Parathyroid adenoma (tissue), 2 donors: ENCODE results near the gene PLEKHA7.

Source experiments
- H2AFZ ChIP-seq: fragments of 300-600 bp; sonication (generic); one replicate; pipeline ENCODE4 v1.7.0; 2017; ENCODE audit warnings: antibody characterized with exemption, mild to moderate bottlenecking
- H3K27ac ChIP-seq: fragments of 300-600 bp; sonication (generic); one replicate; pipeline ENCODE4 v1.7.0; 2017
- H3K27me3 ChIP-seq: fragments of 300-600 bp; sonication (generic); one replicate; pipeline ENCODE4 v1.7.0; 2017; ENCODE audit warnings: low read length; ENCODE audit not compliant: control insufficient read depth, insufficient read depth
- H3K36me3 ChIP-seq: fragments of 300-600 bp; sonication (generic); one replicate; pipeline ENCODE4 v1.7.0; 2017; ENCODE audit warnings: low read length; ENCODE audit not compliant: control insufficient read depth, insufficient read depth
- H3K4me1 ChIP-seq: fragments of 300-600 bp; sonication (generic); one replicate; pipeline ENCODE4 v1.7.0; 2017; ENCODE audit warnings: control low read depth
- H3K4me2 ChIP-seq: fragments of 300-600 bp; sonication (generic); one replicate; pipeline ENCODE4 v1.7.0; 2017; ENCODE audit warnings: low read length
- H3K4me3 ChIP-seq: fragments of 300-600 bp; sonication (generic); one replicate; pipeline ENCODE4 v1.7.0; 2017; ENCODE audit warnings: low read depth, low read length
- H3K79me2 ChIP-seq: fragments of 300-600 bp; sonication (generic); one replicate; pipeline ENCODE4 v1.7.0; 2017; ENCODE audit warnings: control low read depth
- H3K9ac ChIP-seq: fragments of 300-600 bp; sonication (generic); one replicate; pipeline ENCODE4 v1.7.0; 2017; ENCODE audit warnings: mild to moderate bottlenecking
- H3K9me3 ChIP-seq: fragments of 300-600 bp; sonication (generic); one replicate; pipeline ENCODE4 v1.7.0; 2017; ENCODE audit warnings: low read length; ENCODE audit not compliant: control insufficient read depth
- TF ChIP-seq, protein P1 (sequence below): fragments of 300-600 bp; sonication (generic); IDR thresholded peaks from one replicate; pipeline ENCODE4 v1.7.0; 2017; ENCODE audit warnings: antibody characterized with exemption, mild to moderate bottlenecking
- donor health status: primary hyperparathyroidism.

Gene PLEKHA7

GRCh38 chr11:16769386-16769785 lies 244.8 kb downstream of the PLEKHA7 start:
- Histone ChIP-seq H3K9me3 (no peaks in the 10 kb centered on the region), H3K9ac (no peak overlapping the region), H3K4me1 (no peaks in the 10 kb centered on the region), H3K27me3 (no peaks in the 10 kb centered on the region), H3K4me2 (no peak overlapping the region), H3K27ac (no peak overlapping the region), H3K79me2 (no peaks in the 10 kb centered on the region), H2AFZ (no peak overlapping the region), H3K4me3 (no peak overlapping the region), H3K36me3 (no peaks in the 10 kb centered on the region)
- TF ChIP-seq, protein P1, sequence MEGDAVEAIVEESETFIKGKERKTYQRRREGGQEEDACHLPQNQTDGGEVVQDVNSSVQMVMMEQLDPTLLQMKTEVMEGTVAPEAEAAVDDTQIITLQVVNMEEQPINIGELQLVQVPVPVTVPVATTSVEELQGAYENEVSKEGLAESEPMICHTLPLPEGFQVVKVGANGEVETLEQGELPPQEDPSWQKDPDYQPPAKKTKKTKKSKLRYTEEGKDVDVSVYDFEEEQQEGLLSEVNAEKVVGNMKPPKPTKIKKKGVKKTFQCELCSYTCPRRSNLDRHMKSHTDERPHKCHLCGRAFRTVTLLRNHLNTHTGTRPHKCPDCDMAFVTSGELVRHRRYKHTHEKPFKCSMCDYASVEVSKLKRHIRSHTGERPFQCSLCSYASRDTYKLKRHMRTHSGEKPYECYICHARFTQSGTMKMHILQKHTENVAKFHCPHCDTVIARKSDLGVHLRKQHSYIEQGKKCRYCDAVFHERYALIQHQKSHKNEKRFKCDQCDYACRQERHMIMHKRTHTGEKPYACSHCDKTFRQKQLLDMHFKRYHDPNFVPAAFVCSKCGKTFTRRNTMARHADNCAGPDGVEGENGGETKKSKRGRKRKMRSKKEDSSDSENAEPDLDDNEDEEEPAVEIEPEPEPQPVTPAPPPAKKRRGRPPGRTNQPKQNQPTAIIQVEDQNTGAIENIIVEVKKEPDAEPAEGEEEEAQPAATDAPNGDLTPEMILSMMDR = no peak

DNA sequence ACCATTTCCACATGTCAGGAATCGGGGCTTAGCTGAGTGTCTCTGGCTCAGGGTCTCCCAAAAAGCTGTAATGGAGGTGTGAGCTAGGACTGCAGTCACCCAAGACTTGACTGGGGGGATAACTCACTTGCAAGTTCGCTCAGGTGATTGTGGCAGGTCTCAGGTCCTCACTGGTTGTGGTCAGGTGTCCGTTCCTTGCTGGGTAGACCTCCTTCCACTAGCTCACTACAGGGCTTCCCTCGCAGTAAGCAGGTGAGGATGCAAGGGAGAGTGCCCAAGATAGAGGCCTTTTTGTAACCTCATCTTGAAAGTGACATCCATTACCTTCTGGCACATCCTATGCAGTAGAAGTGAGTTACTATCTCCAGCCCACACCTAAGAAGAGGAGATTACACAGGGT lies 246.3 kb downstream of the PLEKHA7 start:
- Histone ChIP-seq H3K79me2 (no peaks in the 10 kb centered on the region), H3K27me3 (no peaks in the 10 kb centered on the region), H3K27ac (no peak overlapping the region), H3K4me3 (no peak overlapping the region), H3K9ac (no peak overlapping the region), H3K36me3 (no peaks in the 10 kb centered on the region), H2AFZ (no peak overlapping the region), H3K4me1 (no peaks in the 10 kb centered on the region), H3K4me2 (no peak overlapping the region), H3K9me3 (no peaks in the 10 kb centered on the region)
- TF ChIP-seq, protein P1 = no peak

DNA sequence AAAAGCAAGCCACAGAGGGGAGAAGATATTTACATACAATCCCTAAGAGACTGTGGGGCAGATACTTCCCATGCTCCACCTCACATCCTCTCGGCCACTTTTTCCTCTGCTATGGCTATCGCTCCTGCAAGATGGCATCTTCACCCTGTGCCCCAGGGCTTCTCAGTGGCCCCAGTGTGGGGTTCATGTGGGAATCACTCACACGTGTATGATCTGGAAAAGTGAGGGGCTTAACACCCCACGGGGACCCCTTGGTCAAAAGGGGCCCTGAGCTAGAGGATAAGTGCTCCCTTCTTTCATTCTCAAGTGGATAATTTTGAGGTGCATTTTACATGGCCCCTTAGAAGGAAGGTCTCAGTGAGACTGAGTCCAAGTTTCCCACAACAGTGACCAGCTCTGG lies 247.1 kb downstream of the PLEKHA7 start:
- no peak overlapping the region for H3K9ac ChIP-seq
- no peaks in the 10 kb centered on the region for H3K9me3 ChIP-seq
- H3K4me3 ChIP-seq = no peak overlapping the region
- TF ChIP-seq, protein P1 = no peak
- H3K79me2 ChIP-seq = no peaks in the 10 kb centered on the region
- no peaks in the 10 kb centered on the region for H3K27me3 ChIP-seq
- no peak overlapping the region for H2AFZ ChIP-seq
- H3K27ac ChIP-seq = no peak overlapping the region
- no peaks in the 10 kb centered on the region for H3K36me3 ChIP-seq
- H3K4me1 ChIP-seq = no peaks in the 10 kb centered on the region
- H3K4me2 ChIP-seq = no peak overlapping the region

GRCh38 chr11:16764888-16765287 lies 249.3 kb downstream of the PLEKHA7 start:
- no peak overlapping the region for H2AFZ ChIP-seq
- no peaks in the 10 kb centered on the region for H3K27me3 ChIP-seq
- no peaks in the 10 kb centered on the region for H3K4me1 ChIP-seq
- H3K9me3 ChIP-seq = no peaks in the 10 kb centered on the region
- no peak overlapping the region for H3K4me3 ChIP-seq
- no peaks in the 10 kb centered on the region for H3K36me3 ChIP-seq
- H3K79me2 ChIP-seq = no peaks in the 10 kb centered on the region
- H3K9ac ChIP-seq = no peak overlapping the region
- TF ChIP-seq, protein P1 = no peak
- no peak overlapping the region for H3K4me2 ChIP-seq
- H3K27ac ChIP-seq = no peak overlapping the region

DNA sequence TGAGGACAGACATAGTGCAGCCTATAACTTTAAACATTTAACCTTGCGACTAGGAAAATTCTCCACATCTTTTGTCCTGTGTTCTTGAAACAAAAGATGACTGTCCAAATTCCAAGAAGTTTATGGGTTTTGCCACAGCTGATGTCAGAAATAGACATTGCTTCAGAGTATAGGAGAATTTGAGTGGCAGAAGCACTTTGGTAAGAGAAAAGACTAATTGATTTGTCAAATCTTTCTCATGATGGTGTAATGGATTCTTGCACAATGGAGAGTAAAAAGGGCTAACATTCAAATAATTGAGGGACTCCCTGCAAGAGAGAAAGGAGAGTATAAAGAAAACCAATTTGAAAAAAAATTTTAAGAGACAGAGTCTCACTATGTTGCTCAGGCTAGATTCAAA lies 250.5 kb downstream of the PLEKHA7 start:
- H2AFZ ChIP-seq = no peak overlapping the region
- H3K9me3 ChIP-seq = no peaks in the 10 kb centered on the region
- no peaks in the 10 kb centered on the region for H3K79me2 ChIP-seq
- no peaks in the 10 kb centered on the region for H3K4me1 ChIP-seq
- no peak overlapping the region for H3K4me3 ChIP-seq
- TF ChIP-seq, protein P1 = no peak
- no peak overlapping the region for H3K9ac ChIP-seq
- H3K4me2 ChIP-seq = no peak overlapping the region
- no peak overlapping the region for H3K27ac ChIP-seq
- no peaks in the 10 kb centered on the region for H3K27me3 ChIP-seq
- no peaks in the 10 kb centered on the region for H3K36me3 ChIP-seq
